GM23248 (cell line): ENCODE measurements around the gene B3GNT4.

Experiments
- EZH2 ChIP-seq: fragments of 200-600 bp; sonication (generic); IDR thresholded peaks from 2 replicates; pipeline ENCODE4 v1.6.1; 2018; ENCODE audit warnings: antibody characterized with exemption, mild to moderate bottlenecking; ENCODE audit not compliant: insufficient read depth, poor library complexity, severe bottlenecking
- EZH2phosphoT487 ChIP-seq: fragments of 200-600 bp; sonication (generic); IDR thresholded peaks from 2 replicates; pipeline ENCODE4 v1.6.1; 2018; ENCODE audit warnings: antibody characterized with exemption, moderate library complexity, mild to moderate bottlenecking, low read depth; ENCODE audit not compliant: insufficient read depth

DNA sequence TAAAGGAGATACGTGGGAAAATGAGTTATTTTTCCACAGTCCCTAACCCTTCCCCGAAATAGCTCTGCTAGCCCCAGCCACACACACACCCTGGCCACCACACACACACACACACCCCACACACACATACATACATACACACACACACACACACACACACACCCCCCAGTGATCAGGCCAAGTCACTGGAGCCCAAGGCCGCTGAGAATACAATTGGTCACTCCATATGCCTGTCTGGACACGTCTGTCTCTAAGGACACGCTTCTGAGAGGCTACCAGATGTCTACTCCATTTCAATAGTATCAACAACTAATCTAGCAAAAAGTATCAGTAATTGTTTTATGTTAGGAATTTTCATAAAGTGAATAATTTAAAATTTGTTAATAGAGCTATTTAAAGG, 35.4 kb downstream of the B3GNT4 start:
- TF ChIP-seq EZH2phosphoT487 (no peak), EZH2 (no peak)
